Tibial nerve (tissue), 4 donors: ENCODE measurements around the gene SPDYE2. TPM values are rescaled to one million over a fixed set of nuclear protein-coding genes. Genes with fewer than 3 reads are reported as not detected.
"Not testable (repeated sequence)": the region's sequence is repeated elsewhere in the genome, so short reads cannot be mapped to it uniquely, and the experiment has no call there.

ENCODE experiments used
- DNase-seq, 2 donors: peaks; one replicate each; pipeline ENCODE4 v3.0.0-alpha.2; 2019; ENCODE audit warnings: low spot score in 2 of 2
- H3K27ac ChIP-seq, 4 donors: fragments of 200-600 bp; sonication (generic) in 3 of 4; one replicate each; pipeline ENCODE4 v1.5.1; 2017 to 2019; ENCODE audit warnings: mild to moderate bottlenecking in 1 of 4
- H3K27me3 ChIP-seq, 2 donors: fragments of 200-600 bp; sonication (generic) in 1 of 2; one replicate each; pipeline versions ENCODE4 v1.5.1 to v1.6.0; 2017 to 2019
- H3K36me3 ChIP-seq, 3 donors: fragments of 200-600 bp; sonication (generic); one replicate each; pipeline ENCODE4 v1.5.1; 2018 to 2019
- H3K4me1 ChIP-seq, 4 donors: fragments of 200-600 bp; sonication (generic) in 3 of 4; one replicate each; pipeline ENCODE4 v1.5.1; 2017 to 2019
- H3K4me3 ChIP-seq, 4 donors: fragments of 200-600 bp; sonication (generic) in 3 of 4; one replicate each; pipeline ENCODE4 v1.5.1; 2017 to 2019; ENCODE audit warnings: mild to moderate bottlenecking in 1 of 4, moderate library complexity in 1 of 4
- H3K9me3 ChIP-seq, 4 donors: fragments of 200-600 bp; sonication (generic) in 3 of 4; one replicate each; pipeline ENCODE4 v1.5.1; 2017 to 2019
- WGBS, 2 donors: methylation state at CpG; one replicate each; pipeline ENCODE4 v1.1.5; 2018; 5-methylcytosine and 5-hydroxymethylcytosine counted together
- total RNA-seq, 4 donors: library from RNA; depleted of rRNA; stranded (reverse); fragments of >200 nt; gene quantifications; one replicate each; pipeline ENCODE4 v1.1.0, GENCODE V29; 2016

The SPDYE2 gene
- under 1 TPM in 1 of 4 donors, not detected in 3; 0.42 TPM for total RNA-seq

- not testable (repeated sequence) for H3K4me3 ChIP-seq, DNase-seq, H3K9me3 ChIP-seq, H3K27me3 ChIP-seq, H3K27ac ChIP-seq, H3K4me1 ChIP-seq, H3K36me3 ChIP-seq
- WGBS, 2 donors, result no CpG with 5 or more reads among the region's 6 CpGs
Observed at GRCh38 chr7:102550808-102551422, at the start of gene SPDYE2. Gene SPDYE2, plus strand, starts transcription at chr7:102551226. Its CDS starts 2,030 bp downstream, at chr7:102553256.

GRCh38 chr7:102503141-102503540, 47.9 kb upstream of the SPDYE2 start:
- H3K27me3 ChIP-seq, H3K9me3 ChIP-seq, H3K27ac ChIP-seq, H3K4me1 ChIP-seq, H3K4me3 ChIP-seq, H3K36me3 ChIP-seq, DNase-seq: not testable (repeated sequence)
- no CpG with 5 or more reads among the region's 12 CpGs for WGBS, 2 donors

GRCh38 chr7:102505298-102506185, 45.5 kb upstream of the SPDYE2 start:
- H3K9me3 ChIP-seq, DNase-seq, H3K27me3 ChIP-seq, H3K4me1 ChIP-seq, H3K4me3 ChIP-seq, H3K27ac ChIP-seq, H3K36me3 ChIP-seq: not testable (repeated sequence)
- 78 to 87% methylated on average over 5 to 6 of the region's 24 CpGs for WGBS, 2 donors

GRCh38 chr7:102507410-102508088, 43.5 kb upstream of the SPDYE2 start:
- not testable (repeated sequence) for H3K4me1 ChIP-seq, H3K27ac ChIP-seq, H3K27me3 ChIP-seq, H3K36me3 ChIP-seq, H3K4me3 ChIP-seq, DNase-seq, H3K9me3 ChIP-seq
- WGBS, 2 donors, result 82 to 83% methylated on average over 2 of the region's 8 CpGs

- 67% methylated on average over 3 of the region's 8 CpGs; no CpG with 5 or more reads in 1 of the 2 donors for WGBS, 2 donors
- H3K36me3 ChIP-seq, result not testable (repeated sequence)
Observed at GRCh38 chr7:102510575-102510974, 40.5 kb upstream of the SPDYE2 start.

GRCh38 chr7:102511860-102512522, 39.0 kb upstream of the SPDYE2 start:
- H3K4me1 ChIP-seq, H3K27me3 ChIP-seq, H3K4me3 ChIP-seq, H3K36me3 ChIP-seq, H3K9me3 ChIP-seq, DNase-seq, H3K27ac ChIP-seq: not testable (repeated sequence)
- WGBS, 2 donors, result no CpG with 5 or more reads among the region's 30 CpGs

More at GRCh38 chr7:102510575-102510974, 40.5 kb upstream of the SPDYE2 start:
- not testable (repeated sequence) for H3K27ac ChIP-seq, H3K4me1 ChIP-seq, H3K27me3 ChIP-seq, DNase-seq, H3K4me3 ChIP-seq, H3K9me3 ChIP-seq

GRCh38 chr7:102512642-102513221, 38.3 kb upstream of the SPDYE2 start:
- H3K9me3 ChIP-seq, H3K36me3 ChIP-seq, H3K27me3 ChIP-seq, H3K4me1 ChIP-seq: not testable (repeated sequence)
- peak overlapping the region in 1 of 4 donors; percentile 29 for H3K4me3 ChIP-seq
- peak; percentile 12 to 41 for DNase-seq
- H3K27ac ChIP-seq, result peak overlapping the region; percentile 56 to 94 (median 66)
- WGBS, 2 donors, result 3 to 10% methylated on average over 2 to 5 of the region's 5 CpGs

- H3K27ac ChIP-seq, result not testable (repeated sequence)
Observed at GRCh38 chr7:102514881-102515721, 35.9 kb upstream of the SPDYE2 start.

GRCh38 chr7:102515889-102516288, 35.1 kb upstream of the SPDYE2 start:
- WGBS, 2 donors, result no CpG with 5 or more reads among the region's 3 CpGs
- not testable (repeated sequence) for DNase-seq, H3K27ac ChIP-seq, H3K27me3 ChIP-seq, H3K36me3 ChIP-seq, H3K9me3 ChIP-seq, H3K4me1 ChIP-seq, H3K4me3 ChIP-seq

More at GRCh38 chr7:102514881-102515721, 35.9 kb upstream of the SPDYE2 start:
- no CpG with 5 or more reads among the region's 15 CpGs for WGBS, 2 donors
- H3K36me3 ChIP-seq, H3K4me1 ChIP-seq, H3K27me3 ChIP-seq, H3K4me3 ChIP-seq, DNase-seq, H3K9me3 ChIP-seq: not testable (repeated sequence)

GRCh38 chr7:102516951-102517350, 34.1 kb upstream of the SPDYE2 start:
- not testable (repeated sequence) for H3K27ac ChIP-seq, DNase-seq, H3K27me3 ChIP-seq, H3K4me1 ChIP-seq, H3K9me3 ChIP-seq, H3K36me3 ChIP-seq, H3K4me3 ChIP-seq
- WGBS, 2 donors, result no CpG with 5 or more reads among the region's 10 CpGs

GRCh38 chr7:102517550-102518147, 33.4 kb upstream of the SPDYE2 start, which contains the start of gene RASA4B:
Gene RASA4B, minus strand, starts transcription at chr7:102517777. Its CDS starts 67 bp downstream, at chr7:102517710.
- H3K4me3 ChIP-seq, result peak within 1 kb of the TSS in 1 of 4 donors; percentile 41
- WGBS, 2 donors, result no CpG with 5 or more reads among the region's 61 CpGs
- DNase-seq, result not testable (repeated sequence)

GRCh38 chr7:102520797-102521196, 30.2 kb upstream of the SPDYE2 start:
- WGBS, 2 donors, result 49 to 63% methylated on average over 4 of the region's 5 CpGs
- DNase-seq, H3K36me3 ChIP-seq, H3K4me3 ChIP-seq, H3K9me3 ChIP-seq, H3K27me3 ChIP-seq, H3K4me1 ChIP-seq, H3K27ac ChIP-seq: not testable (repeated sequence)

More at GRCh38 chr7:102517550-102518147, 33.4 kb upstream of the SPDYE2 start, which contains the start of gene RASA4B:
- not testable (repeated sequence) for H3K27me3 ChIP-seq, H3K27ac ChIP-seq, H3K36me3 ChIP-seq, H3K4me1 ChIP-seq, H3K9me3 ChIP-seq
